PC-9 (cell line): ENCODE measurements around the gene C11orf58. TPM values are rescaled to one million over a fixed set of nuclear protein-coding genes. Genes with fewer than 3 reads are reported as not detected.

Experiments used
- BruUV-seq: library from RNA; stranded (reverse); fragments of 400-500 nt; replicated peaks from 2 replicates; lab custom pipeline; 2021; lab: Mats Ljungman, UMichigan
- CTCF ChIA-PET: fragments of 300-600 bp; sonication (Branson Sonifier 250); formaldehyde crosslinking; loops from one replicate; lab custom pipeline; 2022; ENCODE audit warnings: antibody characterized with exemption; lab: Charles Lee
- POLR2A ChIA-PET: fragments of 300-600 bp; sonication (Branson Sonifier 250); formaldehyde crosslinking; loops from one replicate; lab custom pipeline; 2022; ENCODE audit warnings: antibody characterized with exemption; ENCODE audit not compliant: unreplicated experiment; lab: Charles Lee
- DNase-seq, 2 experiments: peaks; one replicate each; pipeline versions ENCODE4 v3.0.0 to v3.0.0-alpha.2; 2015 to 2022; ENCODE audit warnings: mixed read lengths in 1 of 2
- H2AFZ ChIP-seq: fragments of 200-600 bp; sonication (generic); 2 replicates; pipeline ENCODE4 v1.8.1; 2017; ENCODE audit warnings: antibody characterized with exemption
- H3F3A ChIP-seq: fragments of 200-600 bp; sonication (generic); 2 replicates; pipeline ENCODE4 v1.8.1; 2017; ENCODE audit warnings: antibody characterized with exemption, mild to moderate bottlenecking, low read depth; ENCODE audit not compliant: insufficient read depth
- H3K27ac ChIP-seq: fragments of 200-600 bp; sonication (generic); 2 replicates; pipeline ENCODE4 v1.6.1; 2016; ENCODE audit warnings: mixed run types
- H3K27me3 ChIP-seq: fragments of 200-600 bp; sonication (generic); 2 replicates; pipeline ENCODE4 v1.6.1; 2016; ENCODE audit warnings: low read depth, mixed run types; ENCODE audit not compliant: insufficient read depth
- H3K36me3 ChIP-seq: fragments of 200-600 bp; sonication (generic); 2 replicates; pipeline ENCODE4 v1.6.1; 2016; ENCODE audit warnings: low read depth, mixed run types
- H3K4me1 ChIP-seq: fragments of 200-600 bp; sonication (generic); replicated peaks from 2 replicates; pipeline ENCODE4 v1.6.1; 2016; ENCODE audit warnings: mixed run types; ENCODE audit not compliant: insufficient read depth
- H3K4me2 ChIP-seq: fragments of 200-600 bp; sonication (generic); 2 replicates; pipeline ENCODE4 v1.6.1; 2017; ENCODE audit warnings: mixed run types
- H3K4me3 ChIP-seq: fragments of 200-600 bp; sonication (generic); 2 replicates; pipeline ENCODE4 v1.6.1; 2016; ENCODE audit warnings: mixed run types
- H3K79me2 ChIP-seq: fragments of 200-600 bp; sonication (generic); 2 replicates; pipeline ENCODE4 v1.6.1; 2017; ENCODE audit warnings: low read depth, mixed run types
- H3K9me2 ChIP-seq: fragments of 200-600 bp; sonication (generic); 2 replicates; pipeline ENCODE4 v1.8.1; 2017; ENCODE audit warnings: mild to moderate bottlenecking; ENCODE audit not compliant: insufficient read depth
- H3K9me3 ChIP-seq: fragments of 200-600 bp; sonication (generic); 2 replicates; pipeline ENCODE4 v1.8.1; 2016; ENCODE audit warnings: low read depth; ENCODE audit not compliant: insufficient read depth
- H4K20me1 ChIP-seq: fragments of 200-600 bp; sonication (generic); 2 replicates; pipeline ENCODE4 v1.8.1; 2017; ENCODE audit not compliant: insufficient read depth
- EZH2 ChIP-seq: fragments of 200-600 bp; sonication (generic); IDR thresholded peaks from 2 replicates; pipeline ENCODE4 v1.8.0; 2017; ENCODE audit warnings: antibody characterized with exemption, low read depth
- intact Hi-C: fragments of 100-400 bp; cut with micrococcal nuclease; formaldehyde crosslinking; loops from one replicate; pipeline ENCODE4 v1.10.0; 2022; ENCODE audit not compliant: unreplicated experiment
- total RNA-seq: library from RNA; stranded (reverse); gene quantifications from 2 replicates; pipeline ENCODE4 v1.2.3, GENCODE V29; 2021
- TF ChIP-seq, protein P1 (sequence below): fragments of 200-600 bp; sonication (generic); conservative IDR thresholded peaks from 2 replicates; pipeline ENCODE4 v1.6.1; 2017; ENCODE audit warnings: mixed run types, antibody characterized with exemption, mild to moderate bottlenecking, moderate library complexity

Gene C11orf58
- total RNA-seq, 1 experiment from 2014 or later: 84.1 TPM

DNA sequence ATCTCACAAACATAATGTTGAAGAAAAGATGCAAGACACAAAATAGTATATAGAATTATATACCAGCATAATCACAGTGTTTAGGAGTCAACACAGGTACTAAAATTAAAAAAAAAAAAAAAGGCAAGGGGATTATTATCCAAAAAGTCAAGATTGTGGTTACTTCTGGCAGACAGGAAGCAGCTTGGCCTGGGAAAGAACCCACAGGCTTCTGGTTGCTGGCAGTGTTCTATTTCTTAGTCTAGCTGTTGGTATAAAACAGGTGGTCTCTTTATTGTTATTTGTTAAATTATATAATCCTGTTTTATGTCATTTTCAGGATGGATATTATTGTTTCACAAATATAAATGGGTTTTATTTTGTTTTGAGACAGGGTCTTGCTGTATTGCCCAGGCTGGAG is 54.0 kb downstream of the C11orf58 start:
- BruUV-seq: no TSS peak
- ChIA-PET POLR2A (no interaction called here), CTCF (interaction anchor here (0.7 kb wide), 1 partner anchor 592 kb away, joined by 3 read pairs; no protein-coding TSS in a partner anchor)
- Histone ChIP-seq H3K9me3 (no peaks in the 10 kb centered on the region), H4K20me1 (no peaks in the 10 kb centered on the region; the same call in 1 of the 2 replicates), H3F3A (peaks cover 28% of the 10 kb centered on the region), H2AFZ (no peak overlapping the region), H3K9me2 (no peaks in the 10 kb centered on the region), H3K27ac (peak overlapping the region; percentile 71), H3K4me3 (no peak overlapping the region), H3K4me2 (no peak overlapping the region), H3K27me3 (no peaks in the 10 kb centered on the region), H3K4me1 (peaks cover 41% of the 10 kb centered on the region), H3K79me2 (no peaks in the 10 kb centered on the region; the same call in 1 of the 2 replicates), H3K36me3 (no peaks in the 10 kb centered on the region)
- intact Hi-C loops: no loop called here
- DNase-seq: no peak
- TF ChIP-seq EZH2: no peak
- TF ChIP-seq, protein P1, sequence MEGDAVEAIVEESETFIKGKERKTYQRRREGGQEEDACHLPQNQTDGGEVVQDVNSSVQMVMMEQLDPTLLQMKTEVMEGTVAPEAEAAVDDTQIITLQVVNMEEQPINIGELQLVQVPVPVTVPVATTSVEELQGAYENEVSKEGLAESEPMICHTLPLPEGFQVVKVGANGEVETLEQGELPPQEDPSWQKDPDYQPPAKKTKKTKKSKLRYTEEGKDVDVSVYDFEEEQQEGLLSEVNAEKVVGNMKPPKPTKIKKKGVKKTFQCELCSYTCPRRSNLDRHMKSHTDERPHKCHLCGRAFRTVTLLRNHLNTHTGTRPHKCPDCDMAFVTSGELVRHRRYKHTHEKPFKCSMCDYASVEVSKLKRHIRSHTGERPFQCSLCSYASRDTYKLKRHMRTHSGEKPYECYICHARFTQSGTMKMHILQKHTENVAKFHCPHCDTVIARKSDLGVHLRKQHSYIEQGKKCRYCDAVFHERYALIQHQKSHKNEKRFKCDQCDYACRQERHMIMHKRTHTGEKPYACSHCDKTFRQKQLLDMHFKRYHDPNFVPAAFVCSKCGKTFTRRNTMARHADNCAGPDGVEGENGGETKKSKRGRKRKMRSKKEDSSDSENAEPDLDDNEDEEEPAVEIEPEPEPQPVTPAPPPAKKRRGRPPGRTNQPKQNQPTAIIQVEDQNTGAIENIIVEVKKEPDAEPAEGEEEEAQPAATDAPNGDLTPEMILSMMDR: no peak

DNA sequence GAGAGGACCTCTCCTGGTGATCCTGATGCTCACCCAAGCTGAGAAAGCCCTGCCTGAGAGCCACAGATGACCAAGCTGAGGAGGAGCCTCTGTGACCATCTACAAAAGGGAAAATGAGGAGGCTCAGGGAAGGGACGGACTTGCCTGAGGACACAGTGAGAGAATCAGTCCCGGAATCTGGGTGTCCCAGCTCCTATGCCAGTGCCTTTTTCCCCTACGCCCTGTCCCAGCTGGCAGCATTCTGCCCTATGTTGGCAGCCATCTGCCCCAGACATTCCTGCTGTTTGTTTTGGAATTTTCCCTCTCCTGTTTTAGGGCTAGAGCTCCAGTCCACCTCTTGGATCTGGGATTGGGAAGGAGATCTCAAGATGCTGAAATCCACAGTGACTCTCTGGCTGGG is 54.6 kb downstream of the C11orf58 start:
- H3K27me3 ChIP-seq: no peaks in the 10 kb centered on the region
- no TSS peak for BruUV-seq
- H2AFZ ChIP-seq: no peak overlapping the region
- H3K9me3 ChIP-seq: no peaks in the 10 kb centered on the region
- no peaks in the 10 kb centered on the region for H3K9me2 ChIP-seq
- TF ChIP-seq, protein P1: no peak
- TF ChIP-seq EZH2: no peak
- no peaks in the 10 kb centered on the region; the same call in 1 of the 2 replicates for H3K79me2 ChIP-seq
- H4K20me1 ChIP-seq: no peaks in the 10 kb centered on the region; the same call in 1 of the 2 replicates
- H3F3A ChIP-seq: peaks cover 22% of the 10 kb centered on the region; the same call in 1 of the 2 replicates
- no peak for DNase-seq
- intact Hi-C loops: no loop called here
- peaks cover 35% of the 10 kb centered on the region for H3K4me1 ChIP-seq
- no peak overlapping the region for H3K4me2 ChIP-seq
- H3K4me3 ChIP-seq: no peak overlapping the region
- CTCF ChIA-PET: interaction anchor here (0.7 kb wide), 1 partner anchor 591 kb away, joined by 3 read pairs; no protein-coding TSS in a partner anchor
- H3K36me3 ChIP-seq: no peaks in the 10 kb centered on the region
- peak overlapping the region; percentile 71; the same call in 1 of the 2 replicates for H3K27ac ChIP-seq
- POLR2A ChIA-PET: no interaction called here

DNA sequence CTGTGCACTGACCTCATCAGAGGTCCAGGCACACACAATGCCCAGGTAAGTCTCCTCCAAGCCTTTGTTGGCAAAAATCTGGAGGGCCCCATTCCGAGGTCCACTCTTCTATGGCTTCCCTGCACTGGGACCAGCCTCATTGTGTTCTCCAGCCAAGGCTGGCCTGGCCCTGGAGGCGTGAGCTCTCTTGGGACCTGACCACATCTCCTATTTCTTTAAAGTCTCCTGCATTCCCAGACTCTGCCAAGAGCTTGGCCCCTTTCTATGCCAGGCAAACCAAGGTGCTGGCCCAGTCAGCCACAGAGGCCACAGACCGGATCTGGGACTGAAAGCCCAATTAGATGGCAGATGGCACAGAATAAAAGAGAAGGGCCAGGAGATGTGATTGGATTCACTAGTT is 55.1 kb downstream of the C11orf58 start:
- TF ChIP-seq, protein P1: no peak
- TF ChIP-seq EZH2: no peak
- intact Hi-C loops: no loop called here
- ChIA-PET CTCF (no interaction called here), POLR2A (no interaction called here)
- BruUV-seq: no TSS peak
- no peaks in the 10 kb centered on the region; the same call in 1 of the 2 replicates for H4K20me1 ChIP-seq
- H3K27ac ChIP-seq: 0 out of 2 replicates have a peak overlapping the region, but pooled peaks have one; percentile 71
- no peaks in the 10 kb centered on the region for H3K9me3 ChIP-seq
- no peaks in the 10 kb centered on the region for H3K27me3 ChIP-seq
- H2AFZ ChIP-seq: no peak overlapping the region
- DNase-seq: no peak
- no peaks in the 10 kb centered on the region; the same call in 1 of the 2 replicates for H3K79me2 ChIP-seq
- H3K9me2 ChIP-seq: no peaks in the 10 kb centered on the region
- no peaks in the 10 kb centered on the region for H3K36me3 ChIP-seq
- no peak overlapping the region for H3K4me3 ChIP-seq
- peaks cover 17% of the 10 kb centered on the region; the same call in 1 of the 2 replicates for H3F3A ChIP-seq
- H3K4me2 ChIP-seq: no peak overlapping the region
- peaks cover 30% of the 10 kb centered on the region for H3K4me1 ChIP-seq
